A673 (cell line): Measurements from ENCODE around the gene SEMA4F. TPM values are rescaled to one million over a fixed set of nuclear protein-coding genes. Genes with fewer than 3 reads are reported as not detected.

Source experiments
- BruUV-seq: library from RNA; stranded (reverse); fragments of 400-500 nt; replicated peaks from 2 replicates; lab custom pipeline; 2021; lab: Mats Ljungman, UMichigan
- CTCF ChIA-PET: fragments of 300-600 bp; sonication (Branson Sonifier 250); formaldehyde crosslinking; loops from one replicate; lab custom pipeline; 2022; ENCODE audit warnings: antibody characterized with exemption; lab: Charles Lee
- POLR2A ChIA-PET: fragments of 300-600 bp; sonication (Branson Sonifier 250); formaldehyde crosslinking; loops from one replicate; lab custom pipeline; 2022; ENCODE audit warnings: antibody characterized with exemption; ENCODE audit not compliant: low non-redundant PET; lab: Charles Lee
- DNase-seq: peaks from one replicate; pipeline ENCODE4 v3.0.0-alpha.2; 2015; ENCODE audit warnings: low spot score
- H3K27ac ChIP-seq: fragments of 200-600 bp; sonication (generic); 2 replicates; pipeline ENCODE4 v1.5.1; 2016; ENCODE audit warnings: mixed run types, low read depth, mild to moderate bottlenecking, mixed read lengths, antibody characterized with exemption, low read length; ENCODE audit not compliant: poor library complexity, severe bottlenecking
- H3K27me3 ChIP-seq: fragments of 200-600 bp; sonication (generic); replicated peaks from 2 replicates; pipeline ENCODE4 v1.6.1; 2017; ENCODE audit warnings: mixed run types, low read depth, mild to moderate bottlenecking, mixed read lengths, antibody characterized with exemption, low read length; ENCODE audit not compliant: insufficient read depth, poor library complexity
- H3K36me3 ChIP-seq: fragments of 200-600 bp; sonication (generic); 2 replicates; pipeline ENCODE4 v1.6.1; 2016; ENCODE audit warnings: mixed run types, mild to moderate bottlenecking, mixed read lengths, antibody characterized with exemption, low read length; ENCODE audit not compliant: insufficient read depth, poor library complexity, severe bottlenecking
- H3K4me1 ChIP-seq: fragments of 200-600 bp; sonication (generic); 2 replicates; pipeline ENCODE4 v1.6.1; 2017; ENCODE audit warnings: mixed run types, mild to moderate bottlenecking, mixed read lengths, antibody characterized with exemption, low read length; ENCODE audit not compliant: insufficient read depth, poor library complexity, severe bottlenecking
- H3K4me3 ChIP-seq: fragments of 200-600 bp; sonication (generic); 2 replicates; pipeline ENCODE4 v1.5.1; 2016; ENCODE audit warnings: low read depth, mixed run types, mild to moderate bottlenecking, mixed read lengths, low read length; ENCODE audit not compliant: poor library complexity, severe bottlenecking
- H3K9me3 ChIP-seq: fragments of 200-600 bp; sonication (generic); 2 replicates; pipeline ENCODE4 v1.6.1; 2016; ENCODE audit warnings: mixed run types, low read depth, mild to moderate bottlenecking, mixed read lengths, antibody characterized with exemption, low read length; ENCODE audit not compliant: poor library complexity, severe bottlenecking
- EZH2 ChIP-seq: fragments of 200-600 bp; sonication (generic); IDR thresholded peaks from 2 replicates; pipeline ENCODE4 v1.6.1; 2017; ENCODE audit warnings: borderline replicate concordance, low read depth, mild to moderate bottlenecking, mixed read lengths, antibody characterized with exemption, low read length; ENCODE audit not compliant: poor library complexity, severe bottlenecking
- intact Hi-C: fragments of 100-400 bp; cut with micrococcal nuclease; formaldehyde crosslinking; loops from one replicate; pipeline ENCODE4 v1.10.0; 2022; ENCODE audit not compliant: unreplicated experiment
- total RNA-seq: library from RNA; stranded (reverse); gene quantifications from 2 replicates; pipeline ENCODE4 v1.2.3, GENCODE V29; 2021
- TF ChIP-seq, protein P1 (sequence below): fragments of 300-800, 200-600 bp; sonication (generic); conservative IDR thresholded peaks from 2 replicates; pipeline ENCODE4 v1.5.1; 2017; ENCODE audit warnings: low read depth, mild to moderate bottlenecking, antibody characterized with exemption, low read length, moderate library complexity, mixed read lengths

Gene SEMA4F
- total RNA-seq, 1 experiment from 2014 or later, result 3.8 TPM

DNA sequence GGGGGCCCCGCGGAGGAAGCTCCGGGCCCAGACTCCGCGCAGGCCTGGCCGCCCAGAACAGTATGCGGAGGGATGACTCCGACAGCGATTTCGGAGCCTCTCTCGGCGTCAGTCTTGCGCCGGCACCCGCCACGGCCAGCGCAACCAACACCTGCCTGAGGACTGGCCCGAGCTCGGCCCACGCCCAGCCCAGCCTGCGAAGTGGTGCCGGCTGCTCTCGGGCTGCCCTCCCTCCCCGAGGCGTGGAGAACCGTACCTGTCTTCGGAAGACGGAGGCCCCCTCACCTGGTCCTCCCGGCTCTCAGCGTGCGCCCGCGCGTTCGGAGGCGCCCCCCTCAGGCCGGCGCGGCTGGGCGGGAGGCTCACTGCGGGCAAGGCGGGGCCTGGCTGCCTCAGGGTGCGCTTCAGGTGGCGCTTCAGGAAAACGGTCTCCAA, 6.0 kb upstream of the SEMA4F start, which contains the start of gene M1AP:
Gene M1AP, minus strand, starts transcription at position 322 of the 435 bp plus-strand sequence. CDS start 8,055 bp downstream, outside the sequence.
- intact Hi-C loops, result no loop called here
- no peak within 1 kb of the TSS for H3K4me3 ChIP-seq
- no peaks in the 10 kb centered on the region for H3K27me3 ChIP-seq
- H3K36me3 ChIP-seq, result no peaks in the 10 kb centered on the region
- no peak for TF ChIP-seq EZH2
- TF ChIP-seq, protein P1, sequence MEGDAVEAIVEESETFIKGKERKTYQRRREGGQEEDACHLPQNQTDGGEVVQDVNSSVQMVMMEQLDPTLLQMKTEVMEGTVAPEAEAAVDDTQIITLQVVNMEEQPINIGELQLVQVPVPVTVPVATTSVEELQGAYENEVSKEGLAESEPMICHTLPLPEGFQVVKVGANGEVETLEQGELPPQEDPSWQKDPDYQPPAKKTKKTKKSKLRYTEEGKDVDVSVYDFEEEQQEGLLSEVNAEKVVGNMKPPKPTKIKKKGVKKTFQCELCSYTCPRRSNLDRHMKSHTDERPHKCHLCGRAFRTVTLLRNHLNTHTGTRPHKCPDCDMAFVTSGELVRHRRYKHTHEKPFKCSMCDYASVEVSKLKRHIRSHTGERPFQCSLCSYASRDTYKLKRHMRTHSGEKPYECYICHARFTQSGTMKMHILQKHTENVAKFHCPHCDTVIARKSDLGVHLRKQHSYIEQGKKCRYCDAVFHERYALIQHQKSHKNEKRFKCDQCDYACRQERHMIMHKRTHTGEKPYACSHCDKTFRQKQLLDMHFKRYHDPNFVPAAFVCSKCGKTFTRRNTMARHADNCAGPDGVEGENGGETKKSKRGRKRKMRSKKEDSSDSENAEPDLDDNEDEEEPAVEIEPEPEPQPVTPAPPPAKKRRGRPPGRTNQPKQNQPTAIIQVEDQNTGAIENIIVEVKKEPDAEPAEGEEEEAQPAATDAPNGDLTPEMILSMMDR, result no peak
- no peak for DNase-seq
- POLR2A ChIA-PET, result no interaction called here
- H3K27ac ChIP-seq, result no peak within 1 kb of the TSS
- no TSS peak for BruUV-seq
- H3K9me3 ChIP-seq, result no peaks in the 10 kb centered on the region
- CTCF ChIA-PET, result no interaction called here
- H3K4me1 ChIP-seq, result no peaks in the 10 kb centered on the region

- peak; percentile 4 for DNase-seq
- TF ChIP-seq, protein P1, result no peak
- no peak for TF ChIP-seq EZH2
- CTCF ChIA-PET, result no interaction called here
These were observed 460 bp upstream of the SEMA4F start for GRCh38 chr2:74653589-74653984.

GRCh38 chr2:74655579-74655978, 1.5 kb downstream of the SEMA4F start:
- no peak for DNase-seq
- Histone ChIP-seq H3K4me1 (peaks cover 4% of the 10 kb centered on the region), H3K4me3 (no peak overlapping the region), H3K36me3 (no peaks in the 10 kb centered on the region), H3K27ac (no peak overlapping the region), H3K9me3 (no peaks in the 10 kb centered on the region), H3K27me3 (peaks cover 12% of the 10 kb centered on the region)
- TF ChIP-seq, protein P1, result no peak
- no peak for TF ChIP-seq EZH2
- CTCF ChIA-PET, result no interaction called here
- no TSS peak for BruUV-seq
- POLR2A ChIA-PET, result no interaction called here
- intact Hi-C loops, result no loop called here

More at GRCh38 chr2:74653589-74653984, 460 bp upstream of the SEMA4F start:
- peaks cover 12% of the 10 kb centered on the region for H3K27me3 ChIP-seq
- no TSS peak for BruUV-seq
- intact Hi-C loops, result no loop called here
- POLR2A ChIA-PET, result interaction anchor here (0.6 kb wide), 1 partner anchor 8 kb away, joined by 4 read pairs; no protein-coding TSS in a partner anchor
- no peaks in the 10 kb centered on the region for H3K36me3 ChIP-seq
- no peak overlapping the region for H3K27ac ChIP-seq
- H3K4me1 ChIP-seq, result peaks cover 4% of the 10 kb centered on the region
- H3K9me3 ChIP-seq, result no peaks in the 10 kb centered on the region
- H3K4me3 ChIP-seq, result peak overlapping the region; percentile 69
